Heart left ventricle (tissue), 16 donors: ENCODE results near the gene RGS14. TPM values are rescaled to one million over a fixed set of nuclear protein-coding genes. Genes with fewer than 3 reads are reported as not detected.

Source experiments
- ATAC-seq, 4 donors: fragments of 200-7000 bp; cut with Tn5 transposase; one replicate each; pipeline ENCODE4 v1.9.1; 2020 to 2022; ENCODE audit warnings: moderate library complexity in 4 of 4, mild to moderate bottlenecking in 3 of 4, moderate number of reproducible peaks in 1 of 4
- DNase-seq, 5 donors: peaks; one replicate each; pipeline ENCODE4 v3.0.0-alpha.2; 2020
- H3K27ac ChIP-seq, 12 donors: fragments of 200-600 bp; sonication (generic) in 4 of 12; one replicate each; pipeline versions ENCODE4 v1.5.0 to v1.8.0; 2016 to 2022; ENCODE audit warnings: mild to moderate bottlenecking in 2 of 12
- H3K27me3 ChIP-seq, 9 donors: fragments of 200-600 bp; sonication (generic) in 2 of 9; one replicate each; pipeline versions ENCODE4 v1.5.1 to v1.8.0; 2016 to 2022; ENCODE audit warnings: mild to moderate bottlenecking in 3 of 9
- H3K36me3 ChIP-seq, 9 donors: fragments of 200-600 bp; sonication (generic) in 2 of 9; one replicate each; pipeline versions ENCODE4 v1.5.0 to v1.8.0; 2018 to 2022; ENCODE audit warnings: mild to moderate bottlenecking in 2 of 9
- H3K4me1 ChIP-seq, 12 donors: fragments of 200-600 bp; sonication (generic) in 4 of 12; one replicate each; pipeline versions ENCODE4 v1.5.0 to v1.8.0; 2016 to 2022; ENCODE audit warnings: mild to moderate bottlenecking in 3 of 12
- H3K4me3 ChIP-seq, 12 donors: fragments of 200-600 bp; sonication (generic) in 4 of 12; one replicate each; pipeline versions ENCODE4 v1.5.0 to v1.8.0; 2017 to 2022; ENCODE audit warnings: mild to moderate bottlenecking in 9 of 12, moderate library complexity in 4 of 12
- H3K9me3 ChIP-seq, 12 donors: fragments of 200-600 bp; sonication (generic) in 4 of 12; one replicate each; pipeline versions ENCODE4 v1.5.0 to v1.8.0; 2016 to 2022; ENCODE audit warnings: mild to moderate bottlenecking in 1 of 12
- CTCF ChIP-seq, 12 donors: fragments of 200-600 bp; sonication (generic) in 4 of 12; IDR thresholded peaks; one replicate each; pipeline versions ENCODE4 v1.5.0 to v1.8.0; 2018 to 2022; ENCODE audit warnings: antibody characterized with exemption in 12 of 12, mild to moderate bottlenecking in 5 of 12
- POLR2A ChIP-seq, 2 donors: fragments of 450-650 bp; IDR thresholded peaks; one replicate each; pipeline ENCODE4 v1.6.1; 2017; ENCODE audit warnings: antibody characterized with exemption in 2 of 2, mild to moderate bottlenecking in 2 of 2, moderate library complexity in 2 of 2
- WGBS, 4 donors: extraction: QIAGEN DNeasy Blood & Tissue Kit in 2 of 4; methylation state at CpG; one replicate each; pipeline versions ENCODE4 v1.1.5 to v1.1.7; 2013 to 2018; 5-methylcytosine and 5-hydroxymethylcytosine counted together
- intact Hi-C, 10 donors: fragments of 100-400 bp; cut with DNase I; formaldehyde crosslinking; loops; one replicate each; pipeline versions ENCODE4 v1.11.1 to v1.14.2; 2022
- polyA plus RNA-seq, 2 donors: library from polyadenylated mRNA; stranded (reverse); fragments of 200-250 nt; gene quantifications; one replicate each; pipeline ENCODE4 v1.2.3, GENCODE V29; 2013
- total RNA-seq, 9 donors: library from RNA; depleted of rRNA in 2 of 9; stranded (reverse); fragments of >200 nt in 2 of 9; fragmentation: NEBNext Ultra II Directional in 3 of 9; extraction: Animal tissue kit (Norgen Biotek cat#: 25700) in 3 of 9; gene quantifications; one replicate each; pipeline versions ENCODE4 v1.1.0 to v1.2.4, GENCODE V29; 2016 to 2023
- donor health status: ischemic (EF 13 %, LVEDD 7.1; RV severe dilation, severe dysfunction).
- donor health status: healthy with polysubstance abuse.
- donor health status: DM: no; HTN: yes; CAD: no.
- donor health status: DM: no; HTN: no; CAD: no.
- donor health status: ischemic (EF 25% LVEDD 6.9; RV normal size, moderate dysfunction).
- donor health status: ischemic (EF 25% LVEDD 5.7; RV mildly dilated, moderate dysfunction).
- donor health status: healthy.
- donor health status: DM: yes; HTN: yes; CAD: no.
- donor health status: ischemic (EF 35%, LVEDD 5.7; RV mildly dilated, moderate dysfunction).
- donor health status: nonischemic (EF 11% LVEDD 7.7; RV severe dilation, severe dysfunction).
- donor health status: DM: yes; HTN: yes; CAD: no.
- donor health status: PGD.
- donor health status: ischemic (EF 29% LVEDD 5.4; RV normal size, mild dysfunction).
- donor health status: nonischemic (EF 23%, LVEDD 6.1; RV moderate dilation, normal function).

The RGS14 gene
- total and polyA plus RNA-seq, 11 donors: 1.3 to 10.7 (median 3.7) TPM

- H3K27me3 ChIP-seq: peaks cover 39 to 75% (median 64%) of the 10 kb centered on the region in 9 donors
- no peaks in the 10 kb centered on the region for H3K36me3 ChIP-seq
- DNase-seq: peak in 4 of 5 donors; percentile 31 to 68 (median 40)
- peak in 1 of 4 donors; percentile 20 for ATAC-seq
- peaks cover 8 to 51% (median 32%) of the 10 kb centered on the region in 12 donors for H3K4me1 ChIP-seq
- no peaks in the 10 kb centered on the region for H3K9me3 ChIP-seq
- WGBS, 4 donors: 5 to 8% (median 6%) methylated on average over 36 to 49 of the region's 49 CpGs
- H3K27ac ChIP-seq: no peak overlapping the region
- intact Hi-C loops: loop anchor here in 4 of 10 donors (1.0 to 10.0 kb wide), 5 partner anchors 50 to 202 kb away; partner anchors contain the start of gene B4GALT7 (in 1 of the 4)
- H3K4me3 ChIP-seq: peak overlapping the region in 1 of 12 donors; percentile 64
- no peak for TF ChIP-seq POLR2A (IDR thresholded peaks at IDR 0.05)
- TF ChIP-seq CTCF (IDR thresholded peaks at IDR 0.05): peak in 7 of 12 donors; percentile 8 to 34 (median 15)
Measured at GRCh38 chr5:177402271-177403043, 44.7 kb downstream of the RGS14 start.

GRCh38 chr5:177403102-177403791, 45.5 kb downstream of the RGS14 start:
- DNase-seq (peak in 1 of 5 donors; percentile 69), ATAC-seq (peak in 2 of 4 donors; percentile 4 to 6)
- peaks cover 8 to 51% (median 32%) of the 10 kb centered on the region in 12 donors for H3K4me1 ChIP-seq
- H3K27ac ChIP-seq: no peak overlapping the region
- H3K36me3 ChIP-seq: no peaks in the 10 kb centered on the region
- TF ChIP-seq POLR2A (IDR thresholded peaks at IDR 0.05) (no peak), CTCF (IDR thresholded peaks at IDR 0.05) (no peak)
- H3K27me3 ChIP-seq: peaks cover 39 to 70% (median 57%) of the 10 kb centered on the region in 9 donors
- intact Hi-C loops: loop anchor here in 3 of 10 donors (2.0 to 10.0 kb wide), 4 partner anchors 49 to 202 kb away; partner anchors contain the start of gene B4GALT7 (in 1 of the 3)
- no peaks in the 10 kb centered on the region for H3K9me3 ChIP-seq
- WGBS, 4 donors: 2 to 5% (median 3%) methylated on average over 29 to 61 of the region's 61 CpGs
- peak overlapping the region; percentile 32 to 64 (median 56) for H3K4me3 ChIP-seq

GRCh38 chr5:177403792-177404640, 46.3 kb downstream of the RGS14 start:
- peak overlapping the region in 2 of 12 donors; percentile 25 to 35 for H3K27ac ChIP-seq
- intact Hi-C loops: loop anchor here (1.0 to 10.0 kb wide), 7 partner anchors 43 to 201 kb away; partner anchors contain the start of genes B4GALT7 (in 1 of the 10) and PRR7 (in 1 of the 10)
- no peaks in the 10 kb centered on the region for H3K36me3 ChIP-seq
- ATAC-seq (peak; percentile 85 to 97 (median 94)), DNase-seq (peak; percentile 85 to 93 (median 87))
- peak overlapping the region; percentile 32 to 64 (median 56) for H3K4me3 ChIP-seq
- H3K27me3 ChIP-seq: peaks cover 39 to 63% (median 50%) of the 10 kb centered on the region in 9 donors
- no peaks in the 10 kb centered on the region for H3K9me3 ChIP-seq
- TF ChIP-seq POLR2A (IDR thresholded peaks at IDR 0.05) (no peak), CTCF (IDR thresholded peaks at IDR 0.05) (peak; percentile 63 to 85 (median 68))
- WGBS, 4 donors: 0 to 1% (median 0%) methylated on average over 41 to 93 of the region's 93 CpGs
- H3K4me1 ChIP-seq: peaks cover 8 to 51% (median 32%) of the 10 kb centered on the region in 12 donors
